PC-3 (cell line): ENCODE results near the gene WBP4. TPM values are rescaled to one million over a fixed set of nuclear protein-coding genes. Genes with fewer than 3 reads are reported as not detected.

Experiments used
- ATAC-seq: fragments of 200-7000 bp; cut with Tn5 transposase; 2 replicates; pipeline ENCODE4 v1.9.1; 2020; ENCODE audit warnings: mild to moderate bottlenecking, moderate library complexity
- BruUV-seq: library from RNA; stranded (reverse); fragments of 400-500 nt; replicated peaks from 2 replicates; lab custom pipeline; 2021; lab: Mats Ljungman, UMichigan
- CTCF ChIA-PET: fragments of 300-600 bp; sonication (Branson Sonifier 250); formaldehyde crosslinking; loops from one replicate; lab custom pipeline; 2022; ENCODE audit warnings: antibody characterized with exemption; lab: Charles Lee
- POLR2A ChIA-PET: fragments of 300-600 bp; sonication (Branson Sonifier 250); formaldehyde crosslinking; loops from one replicate; lab custom pipeline; 2022; ENCODE audit warnings: antibody characterized with exemption; ENCODE audit not compliant: unreplicated experiment; lab: Charles Lee
- DNase-seq: peaks from one replicate; pipeline ENCODE4 v3.0.0-alpha.2; 2015
- H2AFZ ChIP-seq: fragments of 300-600 bp; sonication (generic); 2 replicates; pipeline ENCODE4 v1.6.0; 2016; ENCODE audit warnings: antibody characterized with exemption, low read length
- H3F3A ChIP-seq: fragments of 300-600 bp; sonication (generic); one replicate; pipeline ENCODE4 v1.6.0; 2017; ENCODE audit warnings: antibody characterized with exemption, low read length, control low read depth, mild to moderate bottlenecking; ENCODE audit not compliant: unreplicated experiment
- H3K27ac ChIP-seq: fragments of 300-600 bp; sonication (generic); 2 replicates; pipeline ENCODE4 v1.5.1; 2016; ENCODE audit warnings: mild to moderate bottlenecking, low read length
- H3K27me3 ChIP-seq: fragments of 300-600 bp; sonication (generic); 2 replicates; pipeline ENCODE4 v1.6.1; 2016; ENCODE audit warnings: low read length, mixed read lengths
- H3K36me3 ChIP-seq: fragments of 300-600 bp; sonication (generic); 2 replicates; pipeline ENCODE4 v1.6.1; 2016; ENCODE audit warnings: low read depth, mixed run types, low read length, mixed read lengths
- H3K4me1 ChIP-seq: fragments of 300-600 bp; sonication (generic); 2 replicates; pipeline ENCODE4 v1.5.1; 2016; ENCODE audit warnings: low read length; ENCODE audit not compliant: insufficient read depth
- H3K4me2 ChIP-seq: fragments of 300-600 bp; sonication (generic); 2 replicates; pipeline ENCODE4 v1.6.0; 2016; ENCODE audit warnings: low read length
- H3K4me3 ChIP-seq: fragments of 300-600 bp; sonication (generic); 2 replicates; pipeline ENCODE4 v1.5.1; 2016; ENCODE audit warnings: mild to moderate bottlenecking, low read length, mixed read lengths
- H3K79me2 ChIP-seq: fragments of 300-600 bp; sonication (generic); 2 replicates; pipeline ENCODE4 v1.6.1; 2017; ENCODE audit warnings: low read length, mixed read lengths
- H3K9ac ChIP-seq: fragments of 300-600 bp; sonication (generic); 2 replicates; pipeline ENCODE4 v1.6.0; 2016; ENCODE audit warnings: mild to moderate bottlenecking, low read length
- H3K9me2 ChIP-seq: fragments of 300-600 bp; sonication (generic); replicated peaks from 2 replicates; pipeline ENCODE4 v1.6.1; 2016; ENCODE audit warnings: mixed run types, low read length, mixed read lengths
- H3K9me3 ChIP-seq: fragments of 300-600 bp; sonication (generic); 2 replicates; pipeline ENCODE4 v1.6.1; 2016; ENCODE audit warnings: low read length, mixed read lengths
- H4K20me1 ChIP-seq: fragments of 300-600 bp; sonication (generic); 2 replicates; pipeline ENCODE4 v1.6.1; 2016; ENCODE audit warnings: low read length, mixed read lengths
- CTCF ChIP-seq: fragments of 300-600 bp; sonication (generic); conservative IDR thresholded peaks from 2 replicates; pipeline ENCODE4 v1.5.1; 2017; ENCODE audit warnings: antibody characterized with exemption, low read depth, mild to moderate bottlenecking, low read length
- EZH2 ChIP-seq: fragments of 300-600 bp; sonication (generic); IDR thresholded peaks from one replicate; pipeline ENCODE4 v1.6.1; 2017; ENCODE audit warnings: antibody characterized with exemption, mild to moderate bottlenecking, low read length; ENCODE audit not compliant: unreplicated experiment
- EZH2phosphoT487 ChIP-seq: fragments of 300-600 bp; sonication (generic); IDR thresholded peaks from 2 replicates; pipeline ENCODE4 v1.6.1; 2018; ENCODE audit warnings: mild to moderate bottlenecking, antibody characterized with exemption, low read length, borderline replicate concordance
- intact Hi-C: fragments of 100-400 bp; cut with micrococcal nuclease; formaldehyde crosslinking; loops from 2 replicates; pipeline ENCODE4 v1.9.0; 2023
- microRNA-seq: library from miRNA; unstranded; fragments of <30 nt; microRNA quantifications from one replicate; pipeline ENCODE4 v1.1.0, GENCODE V29; 2020; ENCODE audit not compliant: unreplicated experiment
- total RNA-seq: library from RNA; depleted of rRNA; stranded (reverse); fragments of >200 nt; gene quantifications from 2 replicates; pipeline ENCODE4 v1.2.3, GENCODE V29; 2014; rRNA removed

Gene WBP4
- total RNA-seq, 1 experiment from 2014 or later = 7.3 TPM

- TF ChIP-seq CTCF (no peak), EZH2 (no peak), EZH2phosphoT487 (no peak)
- peaks cover 57% of the 10 kb centered on the region for H3K79me2 ChIP-seq
- peaks cover 41% of the 10 kb centered on the region for H3K4me1 ChIP-seq
- H3K4me3 ChIP-seq = peak within 1 kb of the TSS; percentile 85
- H3K9me3 ChIP-seq = no peaks in the 10 kb centered on the region
- H3K36me3 ChIP-seq = no peaks in the 10 kb centered on the region
- H3F3A ChIP-seq = peaks cover 3% of the 10 kb centered on the region
- peak; percentile 95 for ATAC-seq
- no peaks in the 10 kb centered on the region for H3K27me3 ChIP-seq
- no TSS peak for BruUV-seq
- peak within 1 kb of the TSS; percentile 86 for H2AFZ ChIP-seq
- H3K27ac ChIP-seq = peak within 1 kb of the TSS; percentile 68
- intact Hi-C loops = loop anchor here (1.0 to 10.0 kb wide), 3 partner anchors 58 to 182 kb away; partner anchors contain the start of genes KBTBD7 and NAA16
- peak within 1 kb of the TSS; percentile 90 for H3K9ac ChIP-seq
- H3K4me2 ChIP-seq = peak within 1 kb of the TSS; percentile 92
- ChIA-PET POLR2A (no interaction called here), CTCF (interaction anchor here (0.6 kb wide), 1 partner anchor 115 kb away, joined by 3 read pairs; no protein-coding TSS in a partner anchor)
- H3K9me2 ChIP-seq = no peaks in the 10 kb centered on the region
- DNase-seq = peak; percentile 98
- no peaks in the 10 kb centered on the region for H4K20me1 ChIP-seq
Observed at GRCh38 chr13:41132512-41133152, 71.3 kb downstream of the WBP4 start, which contains the start of gene KBTBD6. Gene KBTBD6 (minus strand): TSS chr13:41132802. CDS start chr13:41132511, 291 bp downstream.

Small RNA genes within 50 kb of the gene (microRNA-seq; reads per million reads assigned to microRNA genes)
- gene MIR3168 = not detected

Other genes with a start within 250 kb of the WBP4 start
- 15.3 and 17.7 TPM in 2 replicates for gene ELF1, start 42.2 kb upstream of the WBP4 start, total RNA-seq
- gene KBTBD6, start 71.3 kb downstream of the WBP4 start, total RNA-seq = 4.4 and 5.1 TPM in 2 replicates
- 1.0 and 1.6 TPM in 2 replicates for gene KBTBD7, start 133.1 kb downstream of the WBP4 start, total RNA-seq
- 4.7 and 8.2 TPM in 2 replicates for gene MTRF1, start 202.1 kb downstream of the WBP4 start, total RNA-seq
- 9.8 and 11.3 TPM in 2 replicates for gene NAA16, start 249.8 kb downstream of the WBP4 start, total RNA-seq